Adrenal gland (tissue), 19 donors: ENCODE data around the gene POF1B. TPM values are rescaled to one million over a fixed set of nuclear protein-coding genes. Genes with fewer than 3 reads are reported as not detected.

Experiments used
- DNase-seq, 7 donors: peaks; one replicate each; pipeline ENCODE4 v3.0.0-alpha.2; 2019 to 2020
- H3K27ac ChIP-seq, 5 donors: fragments of 200-600 bp; sonication (generic) in 4 of 5; 1 replicate in 3 of 5; 2 replicates in 2 of 5; pipeline versions ENCODE4 v1.5.1 to v1.8.0; 2016 to 2020; ENCODE audit warnings: mild to moderate bottlenecking in 1 of 5
- H3K27me3 ChIP-seq: fragments of 200-600 bp; 2 replicates; pipeline ENCODE4 v1.8.0; 2021
- H3K36me3 ChIP-seq, 2 donors: fragments of 200-600 bp; replicated peaks in 1 of 2; 1 replicate in 1 of 2; 2 replicates in 1 of 2; pipeline versions ENCODE4 v1.5.1 to v1.8.0; 2018 to 2022
- H3K4me1 ChIP-seq, 2 donors: fragments of 200-600 bp; replicated peaks in 1 of 2; 1 replicate in 1 of 2; 2 replicates in 1 of 2; pipeline versions ENCODE4 v1.5.1 to v1.8.0; 2018 to 2021
- H3K4me3 ChIP-seq, 4 donors: fragments of 200-600 bp; sonication (generic) in 3 of 4; one replicate each; pipeline ENCODE4 v1.5.1; 2016 to 2018
- H3K9me3 ChIP-seq, 3 donors: fragments of 200-600 bp; sonication (generic) in 1 of 3; replicated peaks in 1 of 3; 1 replicate in 2 of 3; 2 replicates in 1 of 3; pipeline versions ENCODE4 v1.5.1 to v1.8.0; 2016 to 2021
- CTCF ChIP-seq, 6 experiments: fragments of 450-650 bp in 4 of 6; fragments of 200-600 bp in 2 of 6; sonication (generic) in 1 of 6; IDR thresholded peaks; 1 replicate in 5 of 6; 2 replicates in 1 of 6; pipeline versions ENCODE4 v1.5.1 to v1.8.0; 2016 to 2021; ENCODE audit warnings: antibody characterized with exemption in 6 of 6, mild to moderate bottlenecking in 2 of 6, moderate library complexity in 1 of 6
- POLR2A ChIP-seq, 2 donors: fragments of 450-650 bp; IDR thresholded peaks; one replicate each; pipeline ENCODE4 v1.6.1; 2017; ENCODE audit warnings: antibody characterized with exemption in 2 of 2, mild to moderate bottlenecking in 2 of 2, moderate library complexity in 1 of 2
- WGBS, 4 donors: extraction: QIAGEN DNeasy Blood & Tissue Kit in 2 of 4; methylation state at CpG; one replicate each; pipeline versions ENCODE4 v1.1.5 to v1.1.7; 2013 to 2017; 5-methylcytosine and 5-hydroxymethylcytosine counted together
- intact Hi-C, 2 donors: fragments of 100-400 bp; cut with DNase I; formaldehyde crosslinking; loops; one replicate each; pipeline versions ENCODE4 v1.14.1 to v1.15.0; 2022 to 2023
- long read RNA-seq, 10 donors: library from polyadenylated mRNA in 3 of 10; unstranded in 2 of 10; stranded (forward) in 1 of 10; transcript quantifications; one replicate each; pipeline ENCODE4 v2.0.0 and lab custom pipeline, GENCODE V29; 2021 to 2026
- polyA plus RNA-seq, 3 donors: library from polyadenylated mRNA; stranded (reverse); fragments of 200-250 nt in 2 of 3; fragments of 350-450 nt in 1 of 3; fragmentation: Illumina TruSeq in 1 of 3; extraction: RNeasy Lipid Tissue Mini Kit (QIAGEN cat#74804) in 1 of 3; gene quantifications; one replicate each; pipeline ENCODE4 v1.2.3, GENCODE V29; 2013 to 2014
- total RNA-seq, 9 donors: library from RNA; depleted of rRNA in 4 of 9; stranded (reverse); fragments of >200 nt in 4 of 9; fragments of 120-200 nt in 1 of 9; fragmentation: NEBNext Ultra II Directional in 1 of 9; extraction: Animal tissue kit (Norgen Biotek cat#: 25700) in 1 of 9; gene quantifications; one replicate each; pipeline versions ENCODE4 v1.1.0 to v1.2.4, GENCODE V29; 2013 to 2023
- donor health status: healthy with polysubstance abuse.
- donor health status: Bipolar disorder and iron deficiency.
- donor health status: DM: yes; HTN: yes; CAD: no.
- donor health status: DM: no; HTN: no; CAD: no.
- donor health status: DM: no; HTN: no; CAD: no.
- donor health status: DM: yes; HTN: yes; CAD: no.

The POF1B gene
- total RNA-seq (1 to 10 TPM in 1 of 9 donors, under 1 TPM in 8; 0.06 to 2.0 (median 0.28) TPM), polyA plus RNA-seq (under 1 TPM; 0.10 to 0.75 (median 0.16) TPM)
- long read RNA-seq, donor 1: 0 reads
- long read RNA-seq, donor 2: 0 reads
- long read RNA-seq, donor 3: 0 reads
- long read RNA-seq, donor 4: 0 reads
- long read RNA-seq, donor 5: 0 reads
- long read RNA-seq, donor 6, partial matches to known transcripts: 1 of 1 reads
- long read RNA-seq, donor 6, other reads (novel, unspliced or antisense): 0 of 1 reads
- long read RNA-seq, donor 7: 0 reads
- long read RNA-seq, donor 8: 0 reads
- long read RNA-seq, donor 9: 0 reads
- long read RNA-seq, donor 10: 0 reads

DNA sequence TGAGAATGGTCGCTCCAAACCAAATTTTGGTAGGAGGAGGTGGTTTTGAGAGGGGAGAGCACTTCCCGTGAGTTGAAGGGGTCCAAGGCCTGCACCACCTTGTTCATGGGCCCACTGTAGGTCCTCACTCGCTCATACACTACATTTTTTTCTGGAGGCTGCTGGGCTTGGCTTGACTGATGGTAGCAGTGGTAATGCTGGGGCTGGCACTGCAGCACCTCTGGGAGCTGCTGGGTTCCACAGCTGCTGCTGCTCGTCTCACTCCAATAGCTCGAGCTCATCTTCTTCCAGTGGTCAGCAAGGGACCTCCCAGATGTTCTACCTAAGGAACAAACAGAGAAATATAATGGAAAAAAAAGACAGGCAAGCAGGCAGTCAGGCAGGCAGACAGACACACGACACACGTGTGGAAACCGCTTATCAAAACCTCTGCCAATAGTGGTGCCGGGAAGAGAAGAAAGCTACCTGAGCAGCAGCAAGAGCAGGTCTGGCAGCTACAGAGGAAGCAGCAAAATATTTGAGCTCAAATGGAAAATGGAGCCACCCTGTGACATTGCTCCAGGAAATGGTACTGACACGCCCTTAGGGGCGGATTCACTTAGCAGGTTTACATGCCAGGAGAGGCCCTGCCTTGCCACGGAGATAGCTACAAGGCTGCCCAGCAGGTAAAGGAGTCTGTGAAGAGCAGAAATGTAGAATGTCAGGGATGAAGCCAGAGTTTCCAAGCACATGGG lies at the start of gene POF1B:
TSS of gene POF1B (minus strand) at position 492 of the 734 bp plus-strand sequence. CDS start at position 281, 211 bp downstream.
- Histone ChIP-seq H3K36me3 (no peaks in the 10 kb centered on the region), H3K4me3 (no peak within 1 kb of the TSS), H3K9me3 (no peaks in the 10 kb centered on the region), H3K27ac (no peak within 1 kb of the TSS), H3K4me1 (no peaks in the 10 kb centered on the region), H3K27me3 (no peaks in the 10 kb centered on the region)
- no peak for TF ChIP-seq CTCF (IDR thresholded peaks at IDR 0.05)
- no peak for TF ChIP-seq POLR2A (IDR thresholded peaks at IDR 0.05)
- no peak for DNase-seq
- 52 to 82% (median 74%) methylated on average over 10 to 12 of the region's 12 CpGs for WGBS, 4 donors
- intact Hi-C loops: no loop called here

GRCh38 chrX:85429066-85429465 lies 49.6 kb upstream of the POF1B start:
- intact Hi-C loops: no loop called here
- DNase-seq: no peak
- no peak overlapping the region for H3K27ac ChIP-seq
- no peaks in the 10 kb centered on the region for H3K36me3 ChIP-seq
- no peaks in the 10 kb centered on the region for H3K9me3 ChIP-seq
- TF ChIP-seq POLR2A (IDR thresholded peaks at IDR 0.05) (no peak), CTCF (IDR thresholded peaks at IDR 0.05) (no peak)
- peaks cover 5% of the 10 kb centered on the region for H3K27me3 ChIP-seq
- no peaks in the 10 kb centered on the region for H3K4me1 ChIP-seq
- H3K4me3 ChIP-seq: no peak overlapping the region
- WGBS, 4 donors: 64 to 88% (median 81%) methylated on average over 1 of the region's 1 CpG

- DNase-seq: no peak
- TF ChIP-seq CTCF (IDR thresholded peaks at IDR 0.05) (no peak), POLR2A (IDR thresholded peaks at IDR 0.05) (no peak)
These were observed 39.8 kb upstream of the POF1B start for GRCh38 chrX:85419293-85419692.

DNA sequence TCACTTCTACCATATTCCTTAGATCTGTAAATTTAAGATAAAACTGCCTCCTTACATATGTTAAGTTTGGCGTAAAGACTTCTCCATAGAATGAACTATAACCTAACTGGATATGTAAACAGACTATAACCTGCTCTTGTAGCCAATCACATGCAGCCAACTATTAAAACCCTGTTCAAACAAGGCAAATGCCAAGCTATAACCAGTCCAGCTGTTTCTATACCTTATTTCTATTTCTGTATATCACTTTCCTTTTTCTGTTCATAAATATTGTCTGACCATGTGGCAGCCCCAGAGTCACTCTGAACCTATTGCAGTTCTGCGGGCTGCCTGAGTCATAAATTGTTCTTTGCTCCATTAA lies 12.4 kb upstream of the POF1B start:
- WGBS, 4 donors: 75 to 90% (median 78%) methylated on average over 2 of the region's 2 CpGs
- no peaks in the 10 kb centered on the region for H3K9me3 ChIP-seq
- no peak overlapping the region for H3K27ac ChIP-seq
- H3K4me1 ChIP-seq: no peaks in the 10 kb centered on the region
- H3K36me3 ChIP-seq: no peaks in the 10 kb centered on the region
- DNase-seq: no peak
- H3K27me3 ChIP-seq: no peaks in the 10 kb centered on the region
- intact Hi-C loops: no loop called here
- no peak overlapping the region for H3K4me3 ChIP-seq
- TF ChIP-seq POLR2A (IDR thresholded peaks at IDR 0.05) (no peak), CTCF (IDR thresholded peaks at IDR 0.05) (no peak)

More at GRCh38 chrX:85419293-85419692, 39.8 kb upstream of the POF1B start:
- H3K4me1 ChIP-seq: no peaks in the 10 kb centered on the region
- H3K36me3 ChIP-seq: no peaks in the 10 kb centered on the region
- intact Hi-C loops: no loop called here
- H3K27ac ChIP-seq: no peak overlapping the region
- H3K9me3 ChIP-seq: no peaks in the 10 kb centered on the region
- H3K27me3 ChIP-seq: no peaks in the 10 kb centered on the region
- no peak overlapping the region for H3K4me3 ChIP-seq
